GM18907 (cell line): ENCODE results near the gene PKP3.
"Not testable (repeated sequence)": the region's sequence is repeated elsewhere in the genome, so short reads cannot be mapped to it uniquely, and the experiment has no call there.

ENCODE experiments used
- ATAC-seq: cut with Tn5 transposase; IDR thresholded peaks from one replicate; pipeline ENCODE4 v1.9.1; 2021; ENCODE audit warnings: mild to moderate bottlenecking, moderate library complexity; ENCODE audit not compliant: unreplicated experiment

Gene PKP3

DNA sequence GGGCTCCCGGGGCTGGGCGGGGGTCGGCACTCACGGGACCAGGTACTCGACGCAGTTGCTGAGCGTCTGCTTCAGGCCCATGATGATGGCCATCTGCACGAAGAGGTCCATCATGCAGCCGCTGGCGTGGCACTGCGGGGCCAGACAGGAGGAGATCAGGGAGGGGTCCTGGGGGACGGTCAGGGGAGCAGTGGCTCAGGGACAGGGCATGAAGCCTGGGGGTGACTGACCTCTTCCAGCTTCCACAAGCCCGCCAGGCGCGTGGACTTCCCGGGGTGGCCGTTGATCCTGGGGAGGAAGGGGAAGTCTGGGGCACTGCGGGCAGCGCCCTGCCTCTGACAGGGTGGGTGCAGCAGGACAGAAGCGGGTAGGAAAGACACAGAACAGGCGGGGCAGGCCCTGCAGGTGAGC is 26.9 kb downstream of the PKP3 start:
- no peak for ATAC-seq

DNA sequence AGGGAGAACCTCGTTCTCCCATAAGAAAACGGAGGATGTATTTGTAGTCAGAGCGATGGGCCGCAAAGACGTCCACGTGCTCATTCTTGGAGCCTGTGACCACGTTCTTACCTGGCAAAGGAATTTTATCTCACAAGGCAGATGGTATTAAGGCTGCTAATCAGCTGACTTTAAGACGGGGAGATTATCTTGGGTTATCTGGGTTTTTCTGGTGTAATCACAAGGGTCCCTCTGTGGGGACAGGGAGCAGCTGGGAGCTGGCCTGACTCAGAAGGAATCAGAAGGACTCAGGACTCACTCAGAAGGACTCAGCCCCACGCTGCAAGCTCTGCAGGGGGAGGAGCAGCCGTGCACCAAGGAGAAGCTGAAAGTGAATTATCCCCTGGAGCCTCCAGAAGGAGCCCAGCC is 28.2 kb downstream of the PKP3 start:
- no peak for ATAC-seq

DNA sequence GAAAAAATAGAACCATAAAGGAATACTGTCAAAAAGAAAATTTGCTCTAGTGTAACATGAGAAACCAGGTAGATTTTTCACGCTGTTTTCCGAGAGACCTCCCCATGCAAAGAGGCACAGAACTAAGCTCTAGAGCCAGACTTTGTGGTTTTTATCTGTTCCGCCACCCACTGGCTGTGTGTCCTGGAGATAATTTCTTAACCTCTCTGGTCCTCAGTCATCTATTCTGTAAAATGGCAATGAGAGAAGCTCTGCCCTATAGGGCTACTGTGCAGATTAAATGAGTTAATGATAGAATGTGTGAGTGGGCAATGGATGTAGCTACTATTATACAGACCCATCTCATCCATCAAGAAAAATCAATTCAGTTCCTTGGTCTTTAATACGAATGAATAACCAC is 30.2 kb downstream of the PKP3 start:
- no peak for ATAC-seq

DNA sequence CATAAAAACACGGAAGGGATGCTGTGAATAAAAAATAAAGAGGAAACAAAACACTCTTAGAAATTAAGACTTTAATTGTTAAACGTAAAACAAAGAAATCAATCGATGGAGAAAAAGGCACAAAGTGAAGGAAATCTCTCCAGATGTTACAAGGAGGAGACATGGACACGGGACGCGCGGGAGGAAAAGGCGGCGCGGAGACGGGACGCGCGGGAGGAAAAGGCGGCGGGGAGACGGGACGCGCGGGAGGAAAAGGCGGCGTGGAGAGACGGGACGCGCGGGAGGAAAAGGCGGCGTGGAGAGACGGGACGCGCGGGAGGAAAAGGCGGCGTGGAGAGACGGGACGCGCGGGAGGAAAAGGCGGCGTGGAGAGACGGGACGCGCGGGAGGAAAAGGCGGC is 30.8 kb downstream of the PKP3 start:
- ATAC-seq: not testable (repeated sequence)

DNA sequence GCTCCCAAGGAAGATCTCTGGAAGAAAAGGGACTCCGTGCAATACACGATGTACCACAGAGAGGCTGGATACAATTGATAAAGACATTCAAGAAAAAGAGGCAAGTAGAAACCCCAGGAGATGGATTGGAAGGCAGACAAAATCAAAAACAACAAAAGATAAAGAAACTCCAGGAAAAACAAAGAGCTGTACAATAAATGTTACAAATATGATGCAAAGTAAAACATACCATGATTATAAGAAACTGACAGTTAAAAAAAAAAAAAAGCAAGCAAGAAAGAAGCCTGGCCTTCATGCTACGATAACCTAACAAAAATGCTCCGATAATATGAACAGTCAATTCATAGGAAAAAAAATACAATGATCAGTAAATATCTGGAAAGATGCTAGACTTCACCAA is 31.3 kb downstream of the PKP3 start:
- no peak for ATAC-seq

DNA sequence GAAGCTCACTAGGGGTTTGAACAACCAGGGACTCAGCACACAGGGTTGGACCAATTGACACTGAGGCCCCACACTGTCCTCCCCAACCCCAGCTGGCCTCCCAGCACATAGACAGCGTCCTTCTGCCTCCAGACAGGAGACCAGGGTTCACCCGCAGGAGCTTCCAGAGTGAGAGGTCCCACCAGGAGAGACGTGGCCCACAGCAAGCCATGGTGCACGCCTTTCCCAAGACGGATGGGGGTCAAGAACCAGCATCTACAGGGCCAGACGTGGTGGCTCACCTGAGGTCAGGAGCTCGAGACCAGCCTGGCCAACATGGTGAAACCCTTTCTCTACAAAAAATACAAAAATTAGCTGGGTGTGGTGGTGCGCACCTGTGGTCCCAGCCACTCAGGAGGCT is 32.8 kb downstream of the PKP3 start:
- no peak for ATAC-seq

DNA sequence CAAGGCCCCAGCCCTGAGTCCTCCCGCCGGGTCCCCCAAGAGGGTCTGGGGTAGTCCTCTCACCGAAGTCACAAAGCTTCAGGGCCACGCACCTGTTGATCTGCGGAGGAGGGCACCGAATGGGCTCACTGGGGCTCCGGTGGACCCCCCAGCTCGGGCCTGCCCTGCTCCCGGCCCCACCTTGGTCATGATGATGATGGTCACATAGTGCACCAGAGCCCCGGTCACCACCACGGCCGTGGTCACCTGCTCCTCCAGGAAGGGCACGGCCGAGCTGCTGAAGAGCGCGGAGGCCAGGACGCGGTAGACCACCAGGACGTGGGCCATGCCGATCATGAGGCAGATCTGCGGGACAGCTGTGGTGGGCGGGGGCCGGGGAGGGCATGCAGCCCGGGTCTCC is 34.3 kb downstream of the PKP3 start:
- ATAC-seq: no peak

DNA sequence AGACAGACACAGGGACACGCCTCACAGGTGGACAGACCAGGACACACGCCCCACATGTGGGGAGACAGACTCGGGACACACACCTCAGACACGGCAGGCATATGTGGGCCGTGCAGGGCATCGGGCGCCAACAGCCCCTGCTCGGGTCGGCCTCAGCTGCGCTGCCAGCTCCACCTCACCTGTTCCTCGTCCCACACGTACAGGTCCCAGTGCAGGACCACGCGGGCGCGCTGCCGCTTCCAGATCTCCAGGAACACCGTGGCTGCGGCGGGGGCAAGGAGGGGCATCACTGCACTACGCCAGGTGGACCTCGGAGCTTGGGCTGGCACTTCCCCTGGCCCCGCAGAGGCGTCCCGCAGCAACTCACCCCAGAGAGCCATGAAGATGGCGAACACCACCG is 35.4 kb downstream of the PKP3 start:
- no peak for ATAC-seq

DNA sequence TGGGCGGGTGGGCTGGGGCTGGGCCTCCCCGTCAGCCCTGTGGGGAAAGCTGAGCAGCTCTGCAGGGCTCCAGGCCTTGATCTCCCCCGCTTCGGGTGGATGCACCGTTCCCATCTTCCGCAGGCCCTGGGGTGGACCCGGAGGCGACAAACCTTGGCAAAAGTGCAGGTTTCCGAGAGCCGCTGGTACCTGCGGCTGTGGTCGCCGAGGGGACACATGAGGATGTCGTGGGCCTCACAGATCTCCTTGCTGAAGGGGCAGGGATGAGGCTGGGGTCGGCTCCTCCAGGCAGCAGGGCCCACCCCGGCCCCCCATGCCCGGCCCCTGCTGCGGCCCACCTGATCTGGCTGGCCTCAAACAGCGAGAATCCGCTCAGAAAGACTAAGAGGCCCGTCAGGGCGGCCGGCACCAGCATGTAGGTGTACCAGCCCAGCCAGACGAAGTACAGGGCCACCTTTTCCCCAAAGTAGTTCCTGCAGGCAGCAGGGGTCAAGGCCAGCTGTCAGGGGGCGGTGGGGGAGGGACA is 36.0 kb downstream of the PKP3 start:
- ATAC-seq: no peak

DNA sequence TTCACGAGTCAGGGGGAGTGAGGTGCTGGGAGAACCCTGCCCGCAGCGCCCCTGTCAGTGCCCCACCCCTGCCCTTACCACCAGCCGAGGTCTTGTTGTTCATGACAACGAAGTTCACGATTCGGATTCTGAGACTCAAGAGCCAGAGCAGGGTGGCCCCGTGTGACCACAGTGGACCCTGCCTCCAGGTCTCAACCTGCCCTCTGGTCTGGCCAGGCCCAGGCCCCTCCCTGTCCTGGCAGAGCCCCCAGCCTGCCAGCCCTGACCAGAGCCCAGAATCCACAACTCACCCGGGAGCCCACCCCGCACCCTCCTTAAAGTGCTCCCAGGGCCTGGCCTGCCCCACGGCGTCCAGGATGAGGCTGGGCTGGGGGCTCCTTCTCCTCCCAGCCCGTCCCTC is 37.9 kb downstream of the PKP3 start:
- no peak for ATAC-seq

DNA sequence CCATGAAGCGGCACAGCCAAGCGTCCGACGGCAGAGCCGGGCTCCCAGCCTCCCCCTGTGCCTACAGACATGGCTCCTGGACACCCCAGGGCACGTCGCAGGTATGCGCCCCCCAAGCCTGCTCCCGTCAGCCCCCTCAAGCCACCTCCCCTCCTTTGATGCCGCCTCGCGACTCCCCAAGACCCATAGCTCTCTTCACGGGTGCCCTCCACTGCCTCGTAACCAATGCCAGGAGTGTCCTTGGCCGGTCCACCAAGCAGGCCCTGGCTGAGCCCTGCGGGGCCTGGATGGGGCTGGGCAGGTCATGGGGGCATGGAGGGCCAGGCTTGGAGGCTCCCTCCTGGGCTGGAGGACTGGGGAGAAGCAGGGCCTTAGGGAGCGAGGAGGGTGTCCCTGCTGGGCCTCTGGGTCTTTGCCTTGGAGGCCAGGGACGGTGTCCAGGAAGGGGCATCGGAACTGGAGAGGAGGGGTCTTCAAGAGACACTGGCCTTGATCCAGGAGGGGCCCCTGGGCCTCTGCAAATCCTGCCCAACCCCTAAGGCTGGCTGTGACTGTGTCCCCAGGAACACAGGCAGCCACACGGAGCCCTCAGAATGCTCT is 38.6 kb downstream of the PKP3 start:
- no peak for ATAC-seq

DNA sequence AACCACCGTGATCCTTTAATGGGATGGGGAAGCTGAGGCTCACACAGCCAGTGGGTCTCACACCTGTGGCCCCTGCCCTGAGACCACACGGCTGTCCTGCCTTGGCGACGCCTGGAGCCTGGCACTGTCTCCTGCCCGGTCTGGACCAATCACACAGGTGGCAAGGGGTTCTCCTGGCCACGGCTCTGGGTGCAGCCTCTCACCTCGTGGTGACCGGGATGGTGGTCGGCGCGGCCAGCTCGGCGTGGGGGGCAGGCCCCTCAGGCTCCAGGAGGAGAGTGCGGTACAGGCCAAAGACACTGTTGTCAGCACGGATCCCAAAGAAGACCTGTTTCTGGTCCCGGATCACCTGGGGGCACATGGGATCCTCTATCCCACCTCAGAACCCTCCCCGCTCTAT is 39.1 kb downstream of the PKP3 start:
- ATAC-seq: no peak

DNA sequence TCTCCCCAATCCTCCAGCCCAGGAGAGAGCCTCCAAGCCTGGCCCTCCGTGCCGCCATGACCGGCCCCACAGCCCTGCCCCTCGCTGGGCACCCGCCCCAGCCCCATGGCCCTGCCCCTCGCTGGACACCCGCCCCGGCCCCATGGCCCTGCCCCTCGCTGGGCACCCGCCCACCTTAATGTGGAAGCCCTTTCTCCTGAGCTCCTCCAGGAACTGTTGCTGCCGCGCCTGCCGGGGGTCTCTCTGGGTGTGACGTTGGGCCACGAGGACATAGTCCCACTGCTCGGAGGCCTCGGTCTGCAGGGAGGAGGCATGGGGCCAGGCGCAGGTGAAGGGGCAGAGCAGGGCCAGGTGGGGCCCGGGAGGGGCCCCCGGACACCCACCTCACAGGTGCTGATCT is 39.6 kb downstream of the PKP3 start:
- ATAC-seq: no peak

DNA sequence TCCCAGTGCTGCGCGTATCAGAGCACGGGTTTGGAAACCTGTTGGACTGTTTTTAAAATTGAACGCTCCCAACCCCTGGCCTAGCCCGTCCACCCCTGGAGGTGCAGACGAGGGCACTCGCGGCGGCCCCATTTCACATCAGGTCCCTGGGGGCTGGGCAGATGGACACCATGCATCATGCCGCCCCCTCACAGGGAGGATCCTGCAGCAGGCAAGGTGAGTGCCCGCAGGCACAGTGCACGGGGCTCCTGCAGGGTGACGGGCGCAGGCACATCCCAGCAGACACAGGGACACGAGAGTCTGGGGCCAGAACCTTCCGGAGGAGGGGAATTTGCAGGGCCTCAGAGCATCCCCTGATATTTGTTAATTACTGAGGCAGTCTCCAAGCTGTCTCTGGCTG is 40.5 kb downstream of the PKP3 start:
- ATAC-seq: no peak

DNA sequence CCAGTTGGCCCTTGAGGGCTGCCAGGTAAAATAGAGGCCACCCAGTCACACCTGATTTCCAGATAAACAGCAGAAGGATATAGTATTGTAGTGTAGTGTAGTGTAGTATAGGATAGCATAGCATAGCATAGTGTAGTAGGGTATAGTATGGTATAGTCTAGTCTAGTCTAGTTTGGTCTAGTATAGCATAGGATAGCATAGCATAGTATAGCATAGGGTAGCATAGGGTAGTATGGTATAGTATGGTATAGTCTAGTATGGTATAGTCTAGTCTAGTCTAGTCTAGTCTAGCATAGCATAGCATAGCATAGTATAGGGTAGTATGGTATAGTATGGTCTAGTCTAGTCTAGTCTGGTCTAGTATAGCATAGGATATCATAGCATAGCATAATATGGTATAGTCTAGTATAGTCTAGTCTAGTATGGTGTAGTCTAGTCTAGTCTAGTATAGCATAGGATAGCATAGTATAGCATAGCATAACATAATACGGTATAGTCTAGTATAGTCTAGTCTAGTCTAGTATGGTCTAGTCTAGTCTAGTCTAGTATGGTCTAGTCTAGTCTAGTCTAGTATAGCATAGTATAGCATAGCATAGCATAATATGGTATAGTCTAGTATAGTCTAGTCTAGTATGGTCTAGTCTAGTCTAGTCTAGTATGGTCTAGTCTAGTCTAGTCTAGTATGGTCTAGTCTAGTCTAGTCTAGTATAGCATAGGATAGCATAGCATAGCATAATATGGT is 41.2 kb downstream of the PKP3 start:
- not testable (repeated sequence) for ATAC-seq

DNA sequence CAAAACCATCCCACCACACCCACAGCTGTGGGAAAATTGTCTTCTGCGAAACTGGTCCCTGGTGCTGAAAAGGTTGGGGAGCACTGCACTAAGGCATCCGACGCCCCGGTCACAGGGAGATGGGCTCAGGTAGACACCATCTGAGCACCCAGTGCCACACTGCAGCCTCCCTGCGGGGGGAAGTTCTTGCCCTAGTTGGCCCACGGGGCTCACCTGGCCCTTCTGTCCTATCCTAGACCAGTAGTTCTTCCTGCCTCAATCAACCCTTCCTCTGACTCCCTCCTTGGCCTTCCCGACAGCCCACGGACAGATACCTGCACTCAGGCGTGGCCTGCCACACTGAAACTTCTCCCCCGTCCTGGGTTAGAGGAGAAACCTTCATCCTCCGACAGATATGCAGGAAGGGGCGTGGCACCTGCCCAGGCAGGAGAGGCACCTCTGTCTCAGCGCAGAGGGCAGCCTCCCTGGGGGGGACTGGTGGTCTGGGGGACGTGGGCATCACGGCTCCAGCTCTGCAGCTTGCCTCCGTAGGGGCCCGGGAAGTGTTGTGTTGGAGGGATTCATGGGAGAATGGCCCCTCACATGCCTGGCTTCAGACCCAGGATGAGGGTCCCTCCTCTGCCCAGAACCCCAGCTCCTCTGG is 43.3 kb downstream of the PKP3 start:
- ATAC-seq: no peak

DNA sequence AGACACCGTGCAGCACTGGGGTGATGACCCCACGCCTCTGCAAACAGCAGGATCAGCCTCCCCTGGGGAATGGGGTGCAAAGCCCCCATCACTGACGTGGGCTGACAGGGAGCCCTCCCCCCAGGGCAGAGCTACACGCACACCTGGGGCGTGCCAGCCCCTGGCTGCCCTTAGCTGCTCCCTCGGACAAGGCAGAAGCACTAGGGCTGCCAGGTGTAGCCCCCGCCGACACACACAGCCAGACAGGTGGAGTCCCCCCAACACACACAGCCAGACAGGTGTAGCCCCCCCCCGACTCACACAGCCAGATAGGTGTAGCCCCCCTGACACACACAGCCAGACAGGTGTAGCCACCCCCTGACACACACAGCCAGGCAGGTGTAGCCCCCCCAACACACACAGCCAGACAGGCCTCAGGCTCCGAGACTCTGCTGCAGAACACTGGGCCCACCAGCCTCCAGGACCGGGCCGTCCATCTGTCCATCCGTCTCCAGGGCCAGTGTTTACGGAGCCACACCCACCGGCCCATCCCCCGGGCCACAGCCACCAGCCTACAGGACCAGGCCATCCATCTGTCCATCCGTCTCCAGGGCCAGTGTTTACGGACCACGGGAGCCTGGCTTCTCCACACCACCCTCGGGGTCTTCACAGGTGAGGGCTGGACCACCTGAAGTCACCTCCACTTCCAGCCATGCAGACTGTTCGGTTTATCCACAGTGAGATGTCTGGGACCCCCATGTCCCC is 44.3 kb downstream of the PKP3 start:
- no peak for ATAC-seq

DNA sequence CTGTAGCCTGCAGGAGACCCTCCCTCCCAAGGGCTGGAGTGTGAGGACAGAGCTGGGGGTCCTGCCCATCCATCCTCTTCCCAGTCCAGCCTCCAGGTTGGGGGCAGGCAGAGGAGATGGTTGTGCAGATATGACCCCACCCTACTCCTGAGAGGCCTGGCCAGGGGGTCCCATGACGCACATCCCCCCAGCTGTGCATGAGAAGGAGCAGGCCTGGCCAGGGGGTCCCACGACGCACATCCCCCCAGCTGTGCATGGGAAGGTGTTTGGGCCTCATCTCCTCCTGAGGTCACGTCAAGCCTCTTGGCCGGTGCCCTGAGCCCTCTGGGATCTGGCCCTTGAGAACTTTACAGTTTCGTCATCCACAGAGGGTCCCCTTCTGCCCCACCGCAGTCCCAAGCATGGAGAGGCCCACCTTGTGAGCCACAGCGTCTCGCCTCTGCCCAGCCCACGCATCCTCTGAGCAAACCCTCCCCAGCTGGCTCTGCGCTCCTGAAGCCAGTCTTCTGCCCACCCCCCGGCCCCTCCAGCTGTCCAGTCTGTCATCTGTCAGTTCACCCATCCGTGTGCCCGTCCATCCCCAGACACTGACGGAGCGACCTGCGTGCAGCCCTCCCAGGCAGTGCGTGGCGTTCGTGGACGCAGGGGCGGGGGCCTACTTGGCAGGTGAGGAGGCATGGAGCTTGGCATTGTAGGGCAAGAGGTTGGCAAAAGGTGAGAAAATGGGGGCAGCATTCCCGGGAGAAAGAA is 45.5 kb downstream of the PKP3 start:
- no peak for ATAC-seq

DNA sequence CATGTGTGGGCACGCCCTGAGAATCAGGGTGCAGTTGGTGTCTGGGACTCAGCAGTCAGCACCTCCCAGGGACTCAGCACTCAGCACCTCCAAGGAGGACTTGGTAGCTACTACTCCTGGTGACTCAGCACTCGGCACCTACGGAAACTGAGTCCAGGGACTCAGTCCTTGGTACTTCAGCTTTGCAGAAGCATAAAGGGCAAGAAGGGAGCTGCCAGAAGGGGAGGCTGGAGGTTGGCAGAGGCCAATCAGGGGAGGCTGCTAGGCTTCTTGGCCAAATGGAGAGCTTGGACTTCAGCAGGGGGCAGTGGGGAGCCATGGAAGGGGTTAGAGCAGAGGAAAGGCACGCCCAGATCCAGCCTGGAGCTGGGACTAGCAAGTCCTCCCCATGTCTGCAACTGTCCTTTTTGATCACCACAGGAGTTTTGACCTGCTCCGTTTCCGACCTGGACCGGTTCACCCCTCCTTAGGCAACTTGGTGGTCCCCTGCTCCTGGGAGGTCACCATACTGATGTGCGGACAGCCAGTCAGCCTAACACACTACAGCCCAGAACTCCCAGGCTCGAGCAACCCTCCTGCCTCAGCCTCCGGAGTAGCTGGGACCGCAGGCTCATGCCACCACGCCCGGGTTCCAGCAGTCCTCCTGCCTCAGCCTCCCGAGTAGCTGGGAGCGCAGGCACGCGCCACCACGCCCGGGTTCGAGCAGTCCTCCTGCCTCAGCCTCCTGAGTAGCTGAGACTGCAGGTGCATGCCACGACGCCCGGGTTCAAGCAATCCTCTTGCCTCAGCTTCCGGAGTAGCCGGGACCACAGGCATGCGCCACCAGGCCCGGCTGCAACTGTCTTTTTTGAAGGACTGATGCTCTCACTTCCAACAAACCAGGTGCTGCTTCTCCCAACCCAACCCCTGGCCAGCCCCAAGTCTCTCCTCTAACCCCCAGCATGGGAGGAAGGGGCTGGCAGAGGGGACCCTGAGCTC is 46.3 kb downstream of the PKP3 start:
- ATAC-seq: no peak

DNA sequence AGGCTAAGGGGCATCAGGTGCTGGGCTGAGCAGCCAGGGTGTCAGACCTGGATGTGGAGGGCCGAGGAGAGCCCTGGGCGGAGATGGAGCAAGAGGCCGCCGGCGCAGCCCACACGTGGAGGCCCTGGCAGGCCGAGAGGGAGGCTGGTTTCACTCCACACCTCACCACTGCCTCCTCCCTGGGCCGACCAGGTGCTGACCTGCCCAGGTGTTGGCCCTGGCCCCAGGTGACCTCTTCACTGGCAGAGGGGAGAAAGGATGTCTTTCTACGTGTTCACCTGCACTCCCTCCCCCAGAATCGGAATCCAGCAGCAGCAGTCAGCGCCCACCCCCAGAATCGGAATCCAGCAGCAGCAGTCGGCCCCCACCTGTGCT is 47.0 kb downstream of the PKP3 start:
- ATAC-seq: no peak
